UCSD-AML1 (cell line): ENCODE data around the gene OASL.
"Not testable (repeated sequence)": the region's sequence is repeated elsewhere in the genome, so short reads cannot be mapped to it uniquely, and the experiment has no call there.

Experiments used
- DNase-seq: peaks from one replicate; lab custom pipeline; 2025; ENCODE audit not compliant: unreplicated experiment; lab: John Stamatoyannopoulos, UW

The OASL gene

GRCh38 chr12:121038861-121039668 lies at the start of gene OASL:
Gene OASL, minus strand, starts transcription at chr12:121039246. Its CDS starts 275 bp downstream, at chr12:121038971.
- DNase-seq: peak; percentile 63

- DNase-seq: no peak
Measured at GRCh38 chr12:121088195-121088585, 49.1 kb upstream of the OASL start.

GRCh38 chr12:121087467-121088194 lies 48.6 kb upstream of the OASL start:
- no peak for DNase-seq

GRCh38 chr12:121086781-121087295 lies 47.8 kb upstream of the OASL start:
- DNase-seq: no peak

- no peak for DNase-seq
Measured at GRCh38 chr12:121085506-121086353, 46.7 kb upstream of the OASL start.

GRCh38 chr12:121085069-121085468 lies 46.0 kb upstream of the OASL start:
- no peak for DNase-seq

- DNase-seq: no peak
Measured at GRCh38 chr12:121084229-121084628, 45.2 kb upstream of the OASL start.

- DNase-seq: no peak
Measured at GRCh38 chr12:121080909-121081308, 41.9 kb upstream of the OASL start.

GRCh38 chr12:121079736-121080272 lies 40.8 kb upstream of the OASL start:
- no peak for DNase-seq

GRCh38 chr12:121077440-121077839 lies 38.4 kb upstream of the OASL start:
- not testable (repeated sequence) for DNase-seq

- DNase-seq: not testable (repeated sequence)
Measured at GRCh38 chr12:121075911-121076310, 36.9 kb upstream of the OASL start.

GRCh38 chr12:121072147-121072546 lies 33.1 kb upstream of the OASL start:
- no peak for DNase-seq

- DNase-seq: no peak
Measured at GRCh38 chr12:121069206-121069605, 30.2 kb upstream of the OASL start.

- no peak for DNase-seq
Measured at GRCh38 chr12:121065345-121065744, 26.3 kb upstream of the OASL start.

GRCh38 chr12:121064586-121064985 lies 25.5 kb upstream of the OASL start:
- not testable (repeated sequence) for DNase-seq

- no peak for DNase-seq
Measured at GRCh38 chr12:121064116-121064515, 25.1 kb upstream of the OASL start.

GRCh38 chr12:121062391-121063045 lies 23.5 kb upstream of the OASL start:
- no peak for DNase-seq

GRCh38 chr12:121061831-121062230 lies 22.8 kb upstream of the OASL start:
- no peak for DNase-seq

- peak; percentile 56 for DNase-seq
Measured at GRCh38 chr12:121060149-121061001, 21.3 kb upstream of the OASL start.
